A549 (cell line): ENCODE results near the gene RTBDN. TPM values are rescaled to one million over a fixed set of nuclear protein-coding genes. Genes with fewer than 3 reads are reported as not detected.

Source experiments
- ATAC-seq, 2 experiments: fragments of 200-7000 bp in 1 of 2; fragments of >200 bp in 1 of 2; cut with Nextera tagmentation in 1 of 2; cut with Tn5 transposase in 1 of 2; 3 replicates each; pipeline versions ENCODE4 v1.8.0 to v1.9.1; 2018 to 2020; ENCODE audit warnings: mild to moderate bottlenecking in 1 of 2, moderate library complexity in 1 of 2
- CTCF ChIA-PET: fragments of 300-600 bp; sonication (Branson Sonifier 250); formaldehyde crosslinking; extraction: SDS; loops from one replicate; lab custom pipeline; 2021; ENCODE audit warnings: antibody characterized with exemption, inconsistent platforms; lab: Yijun Ruan, JAX
- POLR2A ChIA-PET: fragments of 350-600 bp; formaldehyde crosslinking; extraction: SDS; loops from one replicate; lab custom pipeline; 2021; ENCODE audit warnings: antibody characterized with exemption, inconsistent platforms; lab: Yijun Ruan, JAX
- DNase-seq, 2 experiments: peaks; one replicate each; pipeline versions ENCODE4 v3.0.0 to v3.0.0-alpha.2; 2011 to 2016; ENCODE audit warnings: low read depth in 1 of 2, low spot score in 1 of 2
- FAIRE-seq: peaks from 2 replicates; lab custom pipeline; 2011; peaks lifted over from hg19 to GRCh38; lab: Jason Lieb, UNC
- H3K27ac ChIP-seq, 2 experiments: fragments of >200 bp; sonication (Bioruptor Twin); formaldehyde crosslinking; 3 replicates each; pipeline ENCODE4 v1.5.1; 2016 to 2017
- H3K4me1 ChIP-seq: fragments of >200 bp; sonication (Bioruptor Twin); formaldehyde crosslinking; 3 replicates; pipeline ENCODE4 v1.6.1; 2016
- H3K4me2 ChIP-seq: fragments of >200 bp; sonication (Bioruptor Twin); formaldehyde crosslinking; 3 replicates; pipeline ENCODE4 v1.6.1; 2016
- H3K4me3 ChIP-seq: fragments of >200 bp; sonication (Bioruptor Twin); formaldehyde crosslinking; 3 replicates; pipeline ENCODE4 v1.5.1; 2016
- H3K9me3 ChIP-seq: fragments of >200 bp; sonication (Bioruptor Twin); formaldehyde crosslinking; 3 replicates; pipeline ENCODE4 v1.6.1; 2016
- CBX2 ChIP-seq: fragments of 200-600 bp; sonication (generic); IDR thresholded peaks from 2 replicates; pipeline ENCODE4 v1.6.1; 2016; ENCODE audit warnings: low read depth, mild to moderate bottlenecking, borderline replicate concordance
- CBX8 ChIP-seq: fragments of 200-600 bp; sonication (generic); IDR thresholded peaks from 2 replicates; pipeline ENCODE4 v1.6.1; 2016
- CHD2 ChIP-seq: fragments of 150-350 bp; IDR thresholded peaks from 2 replicates; pipeline ENCODE4 v1.6.1; 2014; ENCODE audit warnings: low read length; ENCODE audit not compliant: partially characterized antibody
- EHF ChIP-seq: fragments of 250-450 bp; sonication (Bioruptor Pico); IDR thresholded peaks from 2 replicates; pipeline ENCODE4 v1.5.0; 2020; ENCODE audit warnings: mild to moderate bottlenecking
- EHMT2 ChIP-seq: fragments of 200-600 bp; sonication (generic); IDR thresholded peaks from 2 replicates; pipeline ENCODE4 v1.6.1; 2016; ENCODE audit warnings: antibody characterized with exemption, low read depth, mild to moderate bottlenecking, moderate library complexity
- EP300 ChIP-seq, 2 experiments: fragments of >200 bp; sonication (Bioruptor Twin); formaldehyde crosslinking; IDR thresholded peaks; 2 replicates in 1 of 2; 3 replicates in 1 of 2; pipeline ENCODE4 v1.6.1; 2016 to 2017
- FOSB ChIP-seq: fragments of 250-450 bp; sonication (Bioruptor Pico); IDR thresholded peaks from 2 replicates; pipeline ENCODE4 v1.5.0; 2020; ENCODE audit warnings: mild to moderate bottlenecking, moderate library complexity
- FOSL2 ChIP-seq, 2 experiments: fragments of 450-650 bp in 1 of 2; fragments of >200 bp in 1 of 2; sonication (Bioruptor Twin) in 1 of 2; formaldehyde crosslinking; IDR thresholded peaks; 2 replicates each; pipeline versions ENCODE4 v1.5.0 to v1.6.1; 2016 to 2020; ENCODE audit warnings: mild to moderate bottlenecking in 1 of 2, moderate library complexity in 1 of 2
- FOXS1 ChIP-seq: fragments of 250-450 bp; sonication (Bioruptor Pico); IDR thresholded peaks from 2 replicates; pipeline ENCODE4 v1.5.0; 2020; ENCODE audit warnings: mild to moderate bottlenecking, moderate library complexity
- GATA3 ChIP-seq: IDR thresholded peaks from 2 replicates; pipeline ENCODE4 v1.6.1; 2012; ENCODE audit warnings: borderline replicate concordance
- HES2 ChIP-seq: fragments of >200 bp; sonication (Bioruptor Twin); formaldehyde crosslinking; IDR thresholded peaks from 2 replicates; pipeline ENCODE4 v1.6.1; 2016
- HEYL ChIP-seq: fragments of 250-450 bp; sonication (Bioruptor Pico); IDR thresholded peaks from 2 replicates; pipeline ENCODE4 v1.8.0; 2021; ENCODE audit warnings: mild to moderate bottlenecking, moderate library complexity
- HMGXB4 ChIP-seq: fragments of 250-450 bp; sonication (Bioruptor Pico); IDR thresholded peaks from 2 replicates; pipeline ENCODE4 v1.5.0; 2021; ENCODE audit warnings: mild to moderate bottlenecking, moderate library complexity, borderline replicate concordance
- HOXA7 ChIP-seq: fragments of 250-450 bp; sonication (Bioruptor Pico); IDR thresholded peaks from 2 replicates; pipeline ENCODE4 v1.5.0; 2020; ENCODE audit warnings: mild to moderate bottlenecking, moderate library complexity
- HOXB5 ChIP-seq: fragments of 250-450 bp; sonication (Bioruptor Pico); IDR thresholded peaks from 2 replicates; pipeline ENCODE4 v1.5.0; 2020; ENCODE audit warnings: mild to moderate bottlenecking, moderate library complexity
- JUNB ChIP-seq: fragments of >200 bp; sonication (Bioruptor Twin); formaldehyde crosslinking; IDR thresholded peaks from 2 replicates; pipeline ENCODE4 v1.6.1; 2016
- MAZ ChIP-seq: fragments of 150-350 bp; IDR thresholded peaks from 2 replicates; pipeline ENCODE4 v1.6.1; 2014; ENCODE audit warnings: antibody characterized with exemption, low read depth, low read length, borderline replicate concordance
- MYC ChIP-seq: IDR thresholded peaks from 2 replicates; pipeline ENCODE4 v1.6.1; 2012; ENCODE audit warnings: mild to moderate bottlenecking, inconsistent platforms, low read length, improper control_type of control experiment, borderline replicate concordance
- NPAS2 ChIP-seq: fragments of 250-450 bp; sonication (Bioruptor Pico); IDR thresholded peaks from 2 replicates; pipeline ENCODE4 v1.8.0; 2022; ENCODE audit warnings: mild to moderate bottlenecking, moderate library complexity, borderline replicate concordance
- NR3C1 ChIP-seq: fragments of >200 bp; sonication (Bioruptor Twin); formaldehyde crosslinking; IDR thresholded peaks from 3 replicates; pipeline ENCODE4 v1.6.1; 2017
- PBX3 ChIP-seq: IDR thresholded peaks from 2 replicates; pipeline ENCODE4 v1.6.1; 2012
- POLR2A ChIP-seq: IDR thresholded peaks from 2 replicates; pipeline ENCODE4 v1.6.1; 2012; ENCODE audit warnings: mild to moderate bottlenecking, low read length
- REST ChIP-seq: fragments of 200-600 bp; sonication (generic); IDR thresholded peaks from 2 replicates; pipeline ENCODE4 v1.6.1; 2016; ENCODE audit warnings: antibody characterized with exemption, mild to moderate bottlenecking, moderate library complexity
- RFX5 ChIP-seq: fragments of 450-650 bp; IDR thresholded peaks from 2 replicates; pipeline ENCODE4 v1.7.1; 2014; ENCODE audit warnings: antibody characterized with exemption, mild to moderate bottlenecking, moderate library complexity
- SREBF2 ChIP-seq: fragments of 450-650 bp; IDR thresholded peaks from 2 replicates; pipeline ENCODE4 v1.6.1; 2014; ENCODE audit warnings: mild to moderate bottlenecking, moderate library complexity
- TFCP2L1 ChIP-seq: fragments of 250-450 bp; sonication (Bioruptor Pico); IDR thresholded peaks from 2 replicates; pipeline ENCODE4 v1.5.0; 2021; ENCODE audit warnings: mild to moderate bottlenecking
- TP53 ChIP-seq: fragments of 250-450 bp; sonication (Bioruptor Pico); IDR thresholded peaks from 2 replicates; pipeline ENCODE4 v1.5.0; 2021; ENCODE audit warnings: mild to moderate bottlenecking, moderate library complexity
- ZNF302 ChIP-seq: fragments of 250-450 bp; sonication (Bioruptor Pico); IDR thresholded peaks from 2 replicates; pipeline ENCODE4 v1.9.0; 2021; ENCODE audit warnings: inconsistent platforms, mild to moderate bottlenecking, moderate library complexity
- WGBS: methylation state at CpG from one replicate; pipeline ENCODE4 v1.1.6; 2017; ENCODE audit errors: missing lambda C conversion rate; 5-methylcytosine and 5-hydroxymethylcytosine counted together
- polyA plus RNA-seq, 4 experiments: library from polyadenylated mRNA; depleted of rRNA in 3 of 4; stranded (reverse); fragments of >200 nt; fragmentation: RNase III in 1 of 4; extraction: RNeasy Plus Mini Kit Qiagen cat#74134 plus additional on column Dnase treatment in 1 of 4; gene quantifications; 2 replicates in 3 of 4; 3 replicates in 1 of 4; pipeline ENCODE4 v1.2.3, GENCODE V29; 2011 to 2017

Gene RTBDN
- polyA plus RNA-seq, 2 of the 4 experiments (the other 2 are of a cell fraction) = 0.09 to 0.25 TPM

GRCh38 chr19:12783291-12783848 is 51.0 kb downstream of the RTBDN start:
- Histone ChIP-seq H3K4me2 (peak overlapping the region; percentile 99), H3K27ac (peak overlapping the region; percentile 96 to 99), H3K4me1 (peaks cover 80% of the 10 kb centered on the region), H3K9me3 (no peaks in the 10 kb centered on the region), H3K4me3 (peak overlapping the region; percentile 44)
- CTCF ChIA-PET = interaction anchor here (0.6 to 29.7 kb wide), 5 partner anchors 9 to 1839 kb away, joined by 3 to 725 read pairs (median 9); partner anchors contain the start of genes BEST2, GET3, JUNB and RNASEH2A
- FAIRE-seq = no peak
- peak in 1 of 2 experiments; percentile 47 for DNase-seq
- 5% methylated on average over 4 of the region's 16 CpGs for WGBS
- peak in 1 of 2 experiments; percentile 14; a peak in 1 of 6 replicates for ATAC-seq
- POLR2A ChIA-PET = interaction anchor here (0.7 to 2.0 kb wide), 2 partner anchors 9 to 102 kb away, joined by 3 to 27 read pairs; partner anchors contain the start of gene JUNB
- 0 out of 2 replicates have a peak, but pooled peaks have one; percentile 51 for TF ChIP-seq EHF (CRISPR knock-in tag)
- 0 out of 2 replicates have a peak, but pooled peaks have one; percentile 23 for TF ChIP-seq HOXB5
- no peak for TF ChIP-seq HEYL
- TF ChIP-seq NR3C1 = no peak
- TF ChIP-seq NPAS2 (CRISPR knock-in tag) = no peak
- TF ChIP-seq FOSB = 0 out of 2 replicates have a peak, but pooled peaks have one; percentile 50
- peak; percentile 14; the same call in 1 of the 2 replicates for TF ChIP-seq POLR2A
- no peak for TF ChIP-seq CHD2
- peak; percentile 59; the same call in 1 of the 2 replicates for TF ChIP-seq HOXA7 (CRISPR knock-in tag)
- TF ChIP-seq CBX2 = no peak
- no peak for TF ChIP-seq MAZ

GRCh38 chr19:12782424-12783290 is 51.7 kb downstream of the RTBDN start:
- ChIA-PET CTCF (interaction anchor here (1.0 to 29.7 kb wide), 4 partner anchors 9 to 34 kb away, joined by 3 to 725 read pairs (median 14); partner anchors contain the start of genes BEST2, GET3, JUNB and RNASEH2A), POLR2A (interaction anchor here (0.7 to 2.0 kb wide), 2 partner anchors 10 to 102 kb away, joined by 3 to 27 read pairs; partner anchors contain the start of gene JUNB)
- no peaks in the 10 kb centered on the region for H3K9me3 ChIP-seq
- DNase-seq (peak in 1 of 2 experiments; percentile 81), FAIRE-seq (no peak), ATAC-seq (peak; percentile 21 to 23; a peak in 4 of 6 replicates)
- peak overlapping the region; percentile 96 to 99 for H3K27ac ChIP-seq
- H3K4me3 ChIP-seq = peak overlapping the region; percentile 44
- H3K4me2 ChIP-seq = peak overlapping the region; percentile 99
- peaks cover 72% of the 10 kb centered on the region for H3K4me1 ChIP-seq
- 4% methylated on average over 10 of the region's 88 CpGs for WGBS
- TF ChIP-seq HMGXB4 (CRISPR knock-in tag) (no peak), CHD2 (no peak), EP300 (IDR thresholded peaks at IDR 0.05) (peak in 1 of 2 experiments; percentile 45; a peak in 2 of 5 replicates), TFCP2L1 (CRISPR knock-in tag) (no peak), FOSL2 (IDR thresholded peaks at IDR 0.05) (peak; percentile 60), FOSL2 (CRISPR knock-in tag; IDR thresholded peaks at IDR 0.05) (peak; percentile 95), MYC (0 out of 2 replicates have a peak, but pooled peaks have one; percentile 51), REST (no peak), CBX8 (no peak), PBX3 (no peak), TP53 (CRISPR knock-in tag) (no peak), ZNF302 (no peak), HOXB5 (0 out of 2 replicates have a peak, but pooled peaks have one; percentile 60), HES2 (no peak), GATA3 (peak; percentile 50), JUNB (peak; percentile 47; the same call in 1 of the 2 replicates), RFX5 (peak; percentile 66; the same call in 1 of the 2 replicates), SREBF2 (no peak), FOXS1 (CRISPR knock-in tag) (0 out of 2 replicates have a peak, but pooled peaks have one; percentile 19), EHMT2 (no peak)
